Astrocyte (in vitro differentiated cells and primary cell): ENCODE results near the gene PIGO. TPM values are rescaled to one million over a fixed set of nuclear protein-coding genes. Genes with fewer than 3 reads are reported as not detected.

Experiments
- DNase-seq: peaks from one replicate; pipeline ENCODE4 v3.0.0-alpha.2; 2010; ENCODE audit warnings: low read depth
- FAIRE-seq: peaks from 2 replicates; lab custom pipeline; 2011; peaks lifted over from hg19 to GRCh38; lab: Jason Lieb, UNC
- H2AFZ ChIP-seq: 2 replicates; pipeline ENCODE4 v1.6.0; 2012; ENCODE audit warnings: low read depth, low read length, inconsistent platforms
- H3K27ac ChIP-seq: 2 replicates; pipeline ENCODE4 v1.5.1; 2011; ENCODE audit warnings: low read depth, low read length, inconsistent platforms
- H3K27me3 ChIP-seq: 2 replicates; pipeline ENCODE4 v1.6.0; 2011; ENCODE audit warnings: low read length, inconsistent platforms; ENCODE audit not compliant: insufficient read depth
- H3K36me3 ChIP-seq: 2 replicates; pipeline ENCODE4 v1.5.1; 2011; ENCODE audit warnings: low read length, inconsistent platforms; ENCODE audit not compliant: insufficient read depth
- H3K4me1 ChIP-seq: 2 replicates; pipeline ENCODE4 v1.5.1; 2011; ENCODE audit warnings: low read length, inconsistent platforms; ENCODE audit not compliant: insufficient read depth
- H3K4me2 ChIP-seq: 2 replicates; pipeline ENCODE4 v1.6.0; 2012; ENCODE audit warnings: low read length, inconsistent platforms
- H3K4me3 ChIP-seq: 2 replicates; pipeline ENCODE4 v1.5.1; 2011; ENCODE audit warnings: low read depth, mild to moderate bottlenecking, low read length, inconsistent platforms; ENCODE audit not compliant: insufficient read depth
- H3K79me2 ChIP-seq: 2 replicates; pipeline ENCODE4 v1.6.0; 2012; ENCODE audit warnings: mild to moderate bottlenecking, low read length, inconsistent platforms; ENCODE audit not compliant: insufficient read depth
- H3K9ac ChIP-seq: 2 replicates; pipeline ENCODE4 v1.6.0; 2012; ENCODE audit warnings: mild to moderate bottlenecking, low read length, inconsistent platforms
- H3K9me3 ChIP-seq: 2 replicates; pipeline ENCODE4 v1.5.1; 2012; ENCODE audit warnings: low read depth, mild to moderate bottlenecking, low read length, inconsistent platforms; ENCODE audit not compliant: insufficient read depth
- H4K20me1 ChIP-seq: 2 replicates; pipeline ENCODE4 v1.6.0; 2012; ENCODE audit warnings: low read length, inconsistent platforms; ENCODE audit not compliant: insufficient read depth
- H3K27ac Mint-ChIP-seq: one replicate; pipeline ENCODE4 v1.8.0; 2021; ENCODE audit warnings: mild to moderate bottlenecking, mixed read lengths; ENCODE audit not compliant: unreplicated experiment
- H3K27me3 Mint-ChIP-seq: one replicate; pipeline ENCODE4 v1.8.0; 2021; ENCODE audit warnings: low read depth, mixed read lengths; ENCODE audit not compliant: unreplicated experiment
- H3K36me3 Mint-ChIP-seq: one replicate; pipeline ENCODE4 v1.8.0; 2021; ENCODE audit warnings: low read depth, mixed read lengths; ENCODE audit not compliant: unreplicated experiment
- H3K4me1 Mint-ChIP-seq: one replicate; pipeline ENCODE4 v1.8.0; 2021; ENCODE audit warnings: low read depth, mixed read lengths; ENCODE audit not compliant: unreplicated experiment
- H3K4me3 Mint-ChIP-seq: one replicate; pipeline ENCODE4 v1.8.0; 2021; ENCODE audit warnings: mild to moderate bottlenecking, moderate library complexity, mixed read lengths; ENCODE audit not compliant: unreplicated experiment
- H3K9me3 Mint-ChIP-seq: one replicate; pipeline ENCODE4 v1.8.0; 2021; ENCODE audit warnings: mild to moderate bottlenecking, mixed read lengths; ENCODE audit not compliant: unreplicated experiment
- EZH2 ChIP-seq: IDR thresholded peaks from 2 replicates; pipeline ENCODE4 v1.6.1; 2012; ENCODE audit warnings: mild to moderate bottlenecking, low read length, inconsistent platforms; ENCODE audit not compliant: insufficient read depth
- total RNA-seq: library from RNA; stranded (reverse); gene quantifications from 2 replicates; pipeline ENCODE4 v1.2.1, GENCODE V29; 2021
- TF ChIP-seq, protein P1 (sequence below): IDR thresholded peaks from 2 replicates; pipeline ENCODE4 v1.5.1; 2011; ENCODE audit warnings: low read depth, mild to moderate bottlenecking, inconsistent platforms, low read length, moderate library complexity; ENCODE audit not compliant: insufficient read depth

The PIGO gene
- total RNA-seq, 1 donor from 2014 or later, result 19.7 TPM

DNA sequence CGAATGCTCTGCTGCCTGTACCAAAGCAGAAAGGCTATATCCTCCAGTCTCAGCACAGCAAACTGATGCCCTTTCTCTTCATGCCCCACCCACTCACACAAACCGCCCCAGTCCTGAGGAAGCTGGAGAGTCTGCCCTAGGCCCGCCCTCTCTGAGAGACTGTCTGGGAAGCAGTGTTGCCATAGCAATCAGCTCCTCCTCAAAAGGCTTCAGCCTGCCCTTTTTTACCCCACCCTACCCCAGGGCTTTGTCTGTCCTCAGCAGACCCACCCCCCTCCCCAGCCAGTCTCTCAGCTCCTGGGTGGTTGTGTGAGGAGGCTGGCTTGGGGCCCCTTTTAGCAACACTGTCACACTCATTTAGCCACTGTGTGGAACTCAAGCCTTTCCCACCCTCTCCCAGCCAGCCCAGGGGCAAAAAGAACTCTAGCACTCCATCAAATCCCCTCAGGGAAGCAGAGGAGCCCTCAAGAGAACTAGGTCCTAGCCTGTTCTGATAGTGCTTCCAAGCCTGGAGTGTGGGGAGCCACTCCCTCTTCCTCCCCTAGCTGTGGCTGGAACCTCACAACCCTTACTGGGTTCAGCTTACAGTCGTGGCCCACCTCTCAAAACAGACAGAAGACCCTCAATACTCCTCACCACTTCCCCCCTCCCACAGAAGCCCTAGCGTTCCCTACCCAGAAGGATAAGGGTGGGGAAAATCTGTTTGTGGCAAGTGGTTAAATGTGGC is 17.9 kb upstream of the PIGO start:
- peak; percentile 86 for FAIRE-seq

DNA sequence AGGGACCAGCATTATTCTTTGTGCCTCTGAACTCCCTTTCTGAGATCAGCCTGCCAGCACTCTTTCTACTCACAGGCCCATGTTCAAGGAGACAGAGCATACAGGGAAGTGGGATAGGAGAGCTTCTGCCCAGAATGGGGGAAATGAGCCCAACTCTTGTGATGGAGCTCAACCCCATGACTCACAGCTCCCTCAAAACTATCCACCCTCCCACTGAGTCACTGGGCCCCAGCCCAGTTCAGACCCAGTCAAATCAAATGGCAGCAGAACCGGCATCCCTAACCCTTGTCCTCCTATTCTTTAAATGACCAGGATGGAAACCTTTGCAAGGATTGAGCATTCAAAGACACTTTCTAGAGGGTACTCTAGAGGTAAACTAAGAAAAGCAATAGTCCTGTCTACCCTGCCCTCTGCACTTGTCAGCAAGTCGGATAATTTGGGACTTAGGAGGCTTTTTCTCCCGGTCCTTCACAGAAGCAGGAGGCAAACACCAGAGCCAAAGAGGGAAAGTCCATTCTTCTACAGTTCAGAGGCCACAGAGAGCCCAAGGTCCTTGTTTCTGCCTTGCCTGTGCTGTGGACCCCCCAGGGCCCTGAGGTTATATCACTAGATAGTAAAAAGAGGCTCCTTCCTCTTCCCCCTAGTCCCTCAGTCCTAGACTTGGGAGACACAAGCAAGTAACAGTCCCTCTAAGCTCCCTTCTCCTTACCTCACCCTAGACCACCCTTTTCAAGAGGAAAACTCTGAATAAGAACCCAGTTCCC is 16.0 kb upstream of the PIGO start:
- no peak for FAIRE-seq
- H3K36me3 ChIP-seq, result peaks cover 7% of the 10 kb centered on the region
- H4K20me1 ChIP-seq, result peaks cover 31% of the 10 kb centered on the region
- Mint-ChIP-seq H3K4me3 (peak overlapping the region; percentile 95), H3K36me3 (no peaks in the 10 kb centered on the region), H3K4me1 (peaks cover 35% of the 10 kb centered on the region), H3K27ac (peak overlapping the region; percentile 93), H3K27me3 (no peaks in the 10 kb centered on the region), H3K9me3 (no peaks in the 10 kb centered on the region)
- TF ChIP-seq, protein P1, sequence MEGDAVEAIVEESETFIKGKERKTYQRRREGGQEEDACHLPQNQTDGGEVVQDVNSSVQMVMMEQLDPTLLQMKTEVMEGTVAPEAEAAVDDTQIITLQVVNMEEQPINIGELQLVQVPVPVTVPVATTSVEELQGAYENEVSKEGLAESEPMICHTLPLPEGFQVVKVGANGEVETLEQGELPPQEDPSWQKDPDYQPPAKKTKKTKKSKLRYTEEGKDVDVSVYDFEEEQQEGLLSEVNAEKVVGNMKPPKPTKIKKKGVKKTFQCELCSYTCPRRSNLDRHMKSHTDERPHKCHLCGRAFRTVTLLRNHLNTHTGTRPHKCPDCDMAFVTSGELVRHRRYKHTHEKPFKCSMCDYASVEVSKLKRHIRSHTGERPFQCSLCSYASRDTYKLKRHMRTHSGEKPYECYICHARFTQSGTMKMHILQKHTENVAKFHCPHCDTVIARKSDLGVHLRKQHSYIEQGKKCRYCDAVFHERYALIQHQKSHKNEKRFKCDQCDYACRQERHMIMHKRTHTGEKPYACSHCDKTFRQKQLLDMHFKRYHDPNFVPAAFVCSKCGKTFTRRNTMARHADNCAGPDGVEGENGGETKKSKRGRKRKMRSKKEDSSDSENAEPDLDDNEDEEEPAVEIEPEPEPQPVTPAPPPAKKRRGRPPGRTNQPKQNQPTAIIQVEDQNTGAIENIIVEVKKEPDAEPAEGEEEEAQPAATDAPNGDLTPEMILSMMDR, result no peak
- no peak for TF ChIP-seq EZH2
- H3K9ac ChIP-seq, result peak overlapping the region; percentile 85
- peaks cover 56% of the 10 kb centered on the region for H3K4me1 ChIP-seq
- H2AFZ ChIP-seq, result no peak overlapping the region
- H3K4me3 ChIP-seq, result peak overlapping the region; percentile 48
- no peaks in the 10 kb centered on the region for H3K9me3 ChIP-seq
- peak overlapping the region; percentile 84 for H3K27ac ChIP-seq
- H3K4me2 ChIP-seq, result peak overlapping the region; percentile 94
- no peaks in the 10 kb centered on the region for H3K27me3 ChIP-seq
- H3K79me2 ChIP-seq, result peaks cover 64% of the 10 kb centered on the region
- DNase-seq, result peak; percentile 60

More for the DNA sequence above, 17.9 kb upstream of the PIGO start:
- peak overlapping the region; percentile 86 for H3K9ac ChIP-seq
- H3K27ac ChIP-seq, result peak overlapping the region; percentile 90
- TF ChIP-seq EZH2, result no peak
- TF ChIP-seq, protein P1, result no peak
- peak; percentile 96 for DNase-seq
- H3K4me3 Mint-ChIP-seq, result peak overlapping the region; percentile 95
- peaks cover 29% of the 10 kb centered on the region for H3K4me1 Mint-ChIP-seq
- no peaks in the 10 kb centered on the region for H3K9me3 ChIP-seq
- H3K79me2 ChIP-seq, result peaks cover 51% of the 10 kb centered on the region
- H2AFZ ChIP-seq, result peak overlapping the region; percentile 64
- H3K27me3 ChIP-seq, result no peaks in the 10 kb centered on the region
- peak overlapping the region; percentile 94 for H3K4me3 ChIP-seq
- H3K36me3 ChIP-seq, result no peaks in the 10 kb centered on the region
- peak overlapping the region; percentile 98 for H3K27ac Mint-ChIP-seq
- H3K27me3 Mint-ChIP-seq, result no peaks in the 10 kb centered on the region
- no peaks in the 10 kb centered on the region for H3K36me3 Mint-ChIP-seq
- peaks cover 55% of the 10 kb centered on the region for H3K4me1 ChIP-seq
- peaks cover 20% of the 10 kb centered on the region for H4K20me1 ChIP-seq
- H3K9me3 Mint-ChIP-seq, result no peaks in the 10 kb centered on the region
- peak overlapping the region; percentile 97 for H3K4me2 ChIP-seq
